Hepatocyte (in vitro differentiated cells): ENCODE results near the gene PRKAA2. TPM values are rescaled to one million over a fixed set of nuclear protein-coding genes. Genes with fewer than 3 reads are reported as not detected.

Experiments
- DNase-seq: peaks from one replicate; pipeline ENCODE4 v3.0.0-alpha.2; 2016; ENCODE audit warnings: low spot score
- H2AFZ ChIP-seq: fragments of 200-600 bp; sonication (generic); 2 replicates; pipeline ENCODE4 v1.6.0; 2016; ENCODE audit warnings: antibody characterized with exemption, mild to moderate bottlenecking
- H3K27ac ChIP-seq: fragments of 200-600 bp; sonication (generic); 2 replicates; pipeline ENCODE4 v1.5.1; 2016; ENCODE audit warnings: mild to moderate bottlenecking
- H3K27me3 ChIP-seq: fragments of 200-600 bp; sonication (generic); 2 replicates; pipeline ENCODE4 v1.6.1; 2016
- H3K36me3 ChIP-seq: fragments of 200-600 bp; sonication (generic); replicated peaks from 2 replicates; pipeline ENCODE4 v1.5.1; 2016; ENCODE audit warnings: low read depth; ENCODE audit not compliant: insufficient read depth
- H3K4me1 ChIP-seq: fragments of 200-600 bp; sonication (generic); 2 replicates; pipeline ENCODE4 v1.5.1; 2016; ENCODE audit warnings: mild to moderate bottlenecking, moderate library complexity; ENCODE audit not compliant: insufficient read depth
- H3K4me2 ChIP-seq: fragments of 200-600 bp; sonication (generic); 2 replicates; pipeline ENCODE4 v1.6.0; 2016
- H3K4me3 ChIP-seq: fragments of 200-600 bp; sonication (generic); 2 replicates; pipeline ENCODE4 v1.5.1; 2016; ENCODE audit warnings: mild to moderate bottlenecking
- H3K79me2 ChIP-seq: fragments of 200-600 bp; sonication (generic); 2 replicates; pipeline ENCODE4 v1.6.0; 2017; ENCODE audit warnings: mild to moderate bottlenecking
- H3K9me2 ChIP-seq: fragments of 200-600 bp; sonication (generic); replicated peaks from 2 replicates; pipeline ENCODE4 v1.6.0; 2017; ENCODE audit warnings: mild to moderate bottlenecking; ENCODE audit not compliant: insufficient read depth
- H3K9me3 ChIP-seq: fragments of 200-600 bp; sonication (generic); 2 replicates; pipeline ENCODE4 v1.5.1; 2016; ENCODE audit warnings: low read depth, mild to moderate bottlenecking
- H4K20me1 ChIP-seq: fragments of 200-600 bp; sonication (generic); 2 replicates; pipeline ENCODE4 v1.6.0; 2016; ENCODE audit warnings: mild to moderate bottlenecking; ENCODE audit not compliant: insufficient read depth, poor library complexity, severe bottlenecking
- EZH2 ChIP-seq: fragments of 200-600 bp; sonication (generic); IDR thresholded peaks from 2 replicates; pipeline ENCODE4 v1.6.1; 2016; ENCODE audit warnings: antibody characterized with exemption, mild to moderate bottlenecking, borderline replicate concordance
- EZH2phosphoT487 ChIP-seq: fragments of 200-600 bp; sonication (generic); IDR thresholded peaks from one replicate; pipeline ENCODE4 v1.6.1; 2018; ENCODE audit warnings: antibody characterized with exemption, mild to moderate bottlenecking, low read depth, moderate library complexity; ENCODE audit not compliant: unreplicated experiment, severe bottlenecking
- WGBS: methylation state at CpG from one replicate; pipeline ENCODE4 v1.1.6; 2016; ENCODE audit warnings: low lambda C conversion rate; ENCODE audit errors: missing lambda C conversion rate; 5-methylcytosine and 5-hydroxymethylcytosine counted together
- polyA plus RNA-seq: library from polyadenylated mRNA; unstranded; fragments of >200 nt; fragmentation: Nextera tagmentation; extraction: Ambion mirVana; gene quantifications from 2 replicates; pipeline ENCODE4 v1.2.1, GENCODE V29; 2016
- total RNA-seq: library from RNA; depleted of rRNA; stranded (reverse); fragments of >200 nt; gene quantifications from 2 replicates; pipeline ENCODE4 v1.2.3, GENCODE V29; 2014
- TF ChIP-seq, protein P1 (sequence below): fragments of 200-600 bp; sonication (generic); IDR thresholded peaks from 2 replicates; pipeline ENCODE4 v1.5.1; 2016; ENCODE audit warnings: antibody characterized with exemption, mild to moderate bottlenecking; ENCODE audit not compliant: poor library complexity

Gene PRKAA2
- total and polyA plus RNA-seq, 2 experiments from 2014 or later = 1.8 to 7.7 TPM

DNA sequence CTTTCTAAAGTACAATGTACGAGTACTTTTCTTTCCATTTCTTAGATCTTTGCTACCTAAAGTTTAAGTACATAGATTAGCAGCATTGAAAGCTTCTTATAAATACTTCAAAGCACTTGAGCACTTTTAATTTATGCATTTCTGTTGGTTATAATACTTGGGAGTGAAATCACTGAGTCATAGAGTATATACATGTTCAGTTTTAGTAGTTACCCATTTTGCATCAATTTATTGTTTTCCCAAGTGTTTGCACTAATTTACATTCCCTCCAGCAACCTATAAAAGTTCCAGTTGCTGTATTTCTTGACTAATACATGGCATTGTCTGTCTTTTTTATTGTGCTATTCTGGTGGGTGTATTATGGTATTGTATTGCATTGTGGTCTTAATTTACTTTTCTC is 20.3 kb downstream of the PRKAA2 start:
- Histone ChIP-seq H3K9me2 (no peaks in the 10 kb centered on the region), H4K20me1 (no peaks in the 10 kb centered on the region), H3K27me3 (no peaks in the 10 kb centered on the region), H3K4me1 (no peaks in the 10 kb centered on the region), H3K4me2 (no peak overlapping the region), H2AFZ (no peak overlapping the region), H3K79me2 (no peaks in the 10 kb centered on the region), H3K36me3 (no peaks in the 10 kb centered on the region), H3K9me3 (no peaks in the 10 kb centered on the region), H3K27ac (no peak overlapping the region), H3K4me3 (no peak overlapping the region)
- DNase-seq = no peak
- TF ChIP-seq EZH2 = no peak
- no peak for TF ChIP-seq EZH2phosphoT487
- TF ChIP-seq, protein P1, sequence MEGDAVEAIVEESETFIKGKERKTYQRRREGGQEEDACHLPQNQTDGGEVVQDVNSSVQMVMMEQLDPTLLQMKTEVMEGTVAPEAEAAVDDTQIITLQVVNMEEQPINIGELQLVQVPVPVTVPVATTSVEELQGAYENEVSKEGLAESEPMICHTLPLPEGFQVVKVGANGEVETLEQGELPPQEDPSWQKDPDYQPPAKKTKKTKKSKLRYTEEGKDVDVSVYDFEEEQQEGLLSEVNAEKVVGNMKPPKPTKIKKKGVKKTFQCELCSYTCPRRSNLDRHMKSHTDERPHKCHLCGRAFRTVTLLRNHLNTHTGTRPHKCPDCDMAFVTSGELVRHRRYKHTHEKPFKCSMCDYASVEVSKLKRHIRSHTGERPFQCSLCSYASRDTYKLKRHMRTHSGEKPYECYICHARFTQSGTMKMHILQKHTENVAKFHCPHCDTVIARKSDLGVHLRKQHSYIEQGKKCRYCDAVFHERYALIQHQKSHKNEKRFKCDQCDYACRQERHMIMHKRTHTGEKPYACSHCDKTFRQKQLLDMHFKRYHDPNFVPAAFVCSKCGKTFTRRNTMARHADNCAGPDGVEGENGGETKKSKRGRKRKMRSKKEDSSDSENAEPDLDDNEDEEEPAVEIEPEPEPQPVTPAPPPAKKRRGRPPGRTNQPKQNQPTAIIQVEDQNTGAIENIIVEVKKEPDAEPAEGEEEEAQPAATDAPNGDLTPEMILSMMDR = no peak
- WGBS = 91% methylated on average over 1 of the region's 1 CpG

DNA sequence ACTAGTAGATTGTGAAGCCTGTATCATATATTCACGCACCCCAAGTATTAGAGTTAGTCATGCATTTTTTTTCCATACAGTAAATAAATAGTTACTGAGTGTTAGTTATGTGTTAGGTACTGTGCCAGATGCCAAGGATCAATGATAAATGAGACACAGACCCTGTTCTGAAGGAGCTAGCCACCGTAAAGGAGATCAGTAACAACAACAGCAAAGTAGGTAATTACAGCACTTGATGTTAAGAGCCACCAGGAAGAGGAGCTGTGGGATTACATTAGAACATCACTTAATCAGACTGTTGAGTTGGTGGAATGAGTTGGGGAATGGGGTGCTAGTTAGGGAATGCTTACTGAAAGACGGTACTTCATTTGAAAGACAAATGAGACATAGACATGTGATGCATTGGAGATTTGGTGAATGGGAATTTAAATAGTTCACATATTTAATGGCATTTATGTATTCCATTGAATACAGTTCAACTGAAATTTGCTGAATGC is 21.0 kb downstream of the PRKAA2 start:
- no peak for DNase-seq
- Histone ChIP-seq H2AFZ (no peak overlapping the region), H3K27ac (no peak overlapping the region), H4K20me1 (no peaks in the 10 kb centered on the region), H3K79me2 (no peaks in the 10 kb centered on the region), H3K4me1 (no peaks in the 10 kb centered on the region), H3K27me3 (no peaks in the 10 kb centered on the region), H3K9me2 (no peaks in the 10 kb centered on the region), H3K4me2 (no peak overlapping the region), H3K9me3 (no peaks in the 10 kb centered on the region), H3K4me3 (no peak overlapping the region), H3K36me3 (no peaks in the 10 kb centered on the region)
- TF ChIP-seq, protein P1 = no peak
- no peak for TF ChIP-seq EZH2phosphoT487
- TF ChIP-seq EZH2 = no peak
- WGBS = 78% methylated on average over 3 of the region's 3 CpGs

DNA sequence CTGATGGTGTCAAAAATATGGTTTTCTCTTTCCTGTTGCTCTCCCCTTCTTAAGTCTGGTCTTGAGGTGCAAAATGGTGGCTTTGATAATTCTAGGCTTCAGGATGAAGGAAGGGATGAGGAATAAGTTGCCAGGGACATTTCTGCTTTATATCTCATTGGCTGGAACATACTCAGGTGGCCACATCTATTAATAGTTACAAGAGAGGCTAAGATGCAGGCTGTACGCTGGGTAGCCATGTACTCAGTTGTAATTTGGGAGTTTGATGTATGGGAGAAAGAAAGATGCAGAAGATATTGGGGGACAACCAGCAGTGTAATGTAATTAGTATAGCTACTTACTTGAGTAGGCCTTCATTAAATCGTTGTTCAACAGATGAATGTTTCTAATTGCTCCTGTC is 25.2 kb downstream of the PRKAA2 start:
- Histone ChIP-seq H3K9me2 (no peaks in the 10 kb centered on the region), H3K36me3 (no peaks in the 10 kb centered on the region), H3K79me2 (no peaks in the 10 kb centered on the region), H3K4me1 (no peaks in the 10 kb centered on the region), H3K4me2 (no peak overlapping the region), H3K27ac (no peak overlapping the region), H4K20me1 (no peaks in the 10 kb centered on the region), H3K27me3 (no peaks in the 10 kb centered on the region), H3K9me3 (no peaks in the 10 kb centered on the region), H3K4me3 (no peak overlapping the region), H2AFZ (no peak overlapping the region)
- 96% methylated on average over 2 of the region's 2 CpGs for WGBS
- TF ChIP-seq, protein P1 = no peak
- TF ChIP-seq EZH2phosphoT487 (no peak), EZH2 (no peak)
- no peak for DNase-seq

DNA sequence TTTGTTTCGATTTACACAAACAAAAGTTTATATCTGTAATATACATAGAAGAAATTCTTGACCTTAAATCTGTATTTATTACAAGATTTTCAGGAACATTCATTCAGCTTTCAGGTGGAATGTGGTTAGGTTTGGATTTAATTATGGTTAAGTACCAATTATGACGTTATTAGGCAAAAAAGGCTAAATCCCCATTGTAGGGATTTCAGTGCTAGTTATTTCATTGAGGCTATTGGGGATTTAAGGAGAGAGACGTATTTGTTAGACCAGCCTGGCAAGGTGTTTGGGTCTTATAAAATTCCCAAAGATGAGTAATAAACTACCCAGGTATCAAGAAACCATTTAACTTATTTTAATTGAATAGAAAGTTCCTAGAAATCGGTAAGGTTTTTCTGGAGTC is 26.0 kb downstream of the PRKAA2 start:
- Histone ChIP-seq H3K9me3 (no peaks in the 10 kb centered on the region), H3K4me2 (no peak overlapping the region), H2AFZ (no peak overlapping the region), H3K4me3 (no peak overlapping the region), H4K20me1 (no peaks in the 10 kb centered on the region), H3K4me1 (no peaks in the 10 kb centered on the region), H3K27ac (no peak overlapping the region), H3K27me3 (no peaks in the 10 kb centered on the region), H3K9me2 (no peaks in the 10 kb centered on the region), H3K79me2 (no peaks in the 10 kb centered on the region), H3K36me3 (no peaks in the 10 kb centered on the region)
- no peak for DNase-seq
- WGBS = 95% methylated on average over 4 of the region's 4 CpGs
- TF ChIP-seq EZH2phosphoT487 (no peak), EZH2 (no peak)
- TF ChIP-seq, protein P1 = no peak
